ENCODE data around the gene MGAT5.

MGAT5 gene

GRCh38 chr2:134370655-134371445, 117.0 kb downstream of the MGAT5 start:
- DNase-seq, result no peak

GRCh38 chr2:134372141-134372540, 118.3 kb downstream of the MGAT5 start:
- no peak for DNase-seq

DNA sequence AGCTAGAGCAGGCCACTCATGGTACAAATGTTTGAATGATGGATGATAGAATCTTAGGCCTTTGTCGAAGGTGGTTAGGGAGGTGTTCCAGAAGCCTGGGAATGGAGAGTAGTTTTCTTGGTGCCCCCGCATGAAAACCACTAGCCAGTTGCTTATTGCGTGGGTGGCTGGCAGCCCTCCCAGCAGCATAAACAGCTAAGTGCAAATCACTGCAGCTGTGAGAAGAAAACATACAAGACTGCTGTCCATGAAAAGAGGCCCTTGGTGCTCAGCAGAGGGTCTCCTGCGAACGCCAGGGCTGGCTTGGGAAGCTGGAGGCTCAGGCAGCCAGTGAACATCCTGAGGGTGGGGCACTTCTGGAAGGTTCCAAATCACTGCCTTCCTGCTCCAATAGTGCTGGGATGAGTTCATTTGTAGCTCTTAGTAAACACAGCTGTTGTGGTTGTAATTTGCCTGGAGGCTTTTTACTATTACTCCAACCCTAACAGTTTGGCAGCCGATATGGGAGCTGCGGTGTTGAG, 118.8 kb downstream of the MGAT5 start:
- no peak for DNase-seq

- no peak for DNase-seq
Measured at GRCh38 chr2:134375935-134376334, 122.1 kb downstream of the MGAT5 start.

- DNase-seq, result no peak
Measured at GRCh38 chr2:134377730-134378129, 123.9 kb downstream of the MGAT5 start.

DNA sequence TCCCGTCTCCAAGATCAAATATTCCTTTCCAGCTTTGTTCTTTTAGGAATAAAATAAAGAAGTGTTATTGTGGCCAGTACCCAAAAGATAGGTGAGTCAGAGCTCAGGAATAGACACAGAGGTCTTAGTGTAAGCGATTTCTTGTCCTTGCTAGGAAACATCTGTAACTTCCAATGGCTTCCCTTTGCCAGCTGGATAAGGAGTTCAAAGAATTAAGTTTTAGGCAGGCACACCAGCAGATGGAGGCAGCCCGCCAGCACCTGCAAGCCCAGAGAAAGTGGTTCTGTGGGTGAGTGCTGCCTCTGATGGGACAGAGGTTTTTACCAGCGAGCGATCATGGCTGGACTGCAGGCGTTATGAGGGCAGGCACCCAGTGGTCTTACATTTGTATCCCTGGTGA, 125.4 kb downstream of the MGAT5 start:
- no peak for DNase-seq

DNA sequence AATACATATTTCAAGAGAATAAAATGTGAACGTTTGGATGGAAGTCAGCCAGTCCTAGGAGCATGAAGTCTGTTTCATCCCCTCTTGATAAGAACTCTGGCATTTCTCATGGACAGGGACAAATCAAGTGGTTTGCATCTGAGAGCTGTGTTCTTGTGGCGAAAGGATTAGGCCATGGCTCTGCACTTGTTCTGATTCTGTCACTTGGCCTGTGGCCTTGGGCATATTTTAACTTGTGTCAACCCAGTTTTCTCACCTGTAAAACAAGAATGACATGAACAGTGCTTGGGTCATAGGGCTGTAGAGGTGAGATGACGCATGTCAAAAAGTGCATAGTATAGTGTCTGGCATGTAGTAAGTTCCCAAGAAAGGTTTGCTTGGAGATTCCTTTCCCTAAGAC, 125.8 kb downstream of the MGAT5 start:
- DNase-seq, result no peak

DNA sequence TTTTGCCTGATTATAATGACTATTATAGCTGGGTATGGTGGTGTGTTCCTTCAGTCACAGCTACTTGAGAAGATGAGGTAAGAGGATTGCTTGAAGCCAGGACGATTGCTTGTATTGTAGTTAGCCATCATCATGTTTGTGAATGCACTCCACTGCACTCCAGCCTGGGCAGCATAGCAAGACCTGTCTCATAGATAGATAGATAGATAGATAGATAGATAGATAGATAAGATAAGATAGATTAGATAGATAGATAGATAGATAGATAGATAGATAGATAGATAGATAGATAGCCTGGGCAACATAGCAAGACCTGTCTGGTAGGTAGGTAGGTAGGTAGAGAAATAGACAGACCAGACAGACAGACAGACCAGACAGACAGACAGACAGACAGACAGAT, 127.3 kb downstream of the MGAT5 start:
- no peak for DNase-seq

DNA sequence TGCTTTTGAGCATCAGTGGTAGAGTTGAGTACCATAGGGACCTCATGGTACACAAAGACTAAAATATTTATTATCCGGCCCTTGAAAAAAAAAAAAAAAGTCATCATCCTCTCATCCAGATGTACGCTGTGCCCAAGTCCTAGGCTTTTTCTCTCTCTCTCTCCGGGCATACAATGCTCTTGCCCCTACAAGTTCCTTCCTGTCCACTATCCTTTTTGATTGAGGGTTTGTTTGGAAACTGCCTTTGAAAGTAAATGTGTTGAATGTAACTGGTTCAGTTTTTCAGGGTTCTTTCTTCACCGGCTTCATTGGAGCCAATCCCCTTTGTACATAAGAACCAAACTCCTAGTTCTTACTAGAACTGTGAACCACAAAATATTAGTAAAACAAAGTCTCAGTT, 130.3 kb downstream of the MGAT5 start:
- DNase-seq, result no peak

DNA sequence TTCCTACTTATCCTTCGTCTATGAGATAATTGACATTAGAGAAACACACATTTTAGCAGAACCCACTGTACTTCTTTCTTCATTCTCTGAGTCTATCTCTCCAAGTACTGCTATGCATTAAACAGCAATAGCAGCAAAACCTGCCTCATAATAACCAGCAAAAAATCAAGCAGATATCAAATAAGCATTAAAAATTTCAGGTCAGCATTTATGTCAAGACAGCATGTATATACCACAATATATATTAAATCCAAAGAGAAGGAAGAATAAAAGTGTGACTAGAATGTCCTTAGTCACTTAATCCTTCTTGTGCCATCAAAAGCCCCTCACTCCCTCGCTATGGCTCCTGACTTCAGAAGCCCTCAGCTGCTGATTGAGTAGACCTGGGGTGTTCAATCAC, 131.3 kb downstream of the MGAT5 start:
- no peak for DNase-seq

- DNase-seq, result no peak
Measured at GRCh38 chr2:134386310-134386709, 132.4 kb downstream of the MGAT5 start.

DNA sequence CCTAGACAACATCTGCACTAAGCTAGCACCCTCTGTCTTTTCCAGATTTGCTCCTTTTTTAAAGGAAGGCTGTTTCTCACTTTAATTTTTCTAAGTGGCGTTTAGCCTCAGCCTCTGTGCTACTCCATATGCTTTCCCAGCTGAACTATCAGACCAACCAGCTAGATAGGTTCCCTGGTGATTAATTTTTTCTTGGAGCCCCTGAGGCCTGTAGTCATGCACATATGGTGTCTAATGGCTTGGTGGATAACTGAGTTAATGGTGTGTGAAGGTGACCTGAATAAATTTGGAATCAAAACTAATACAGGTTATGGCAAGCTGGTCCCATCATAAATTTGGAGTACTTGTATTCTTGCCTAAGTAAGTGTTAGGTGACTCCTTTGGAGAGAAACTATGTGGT, 135.5 kb downstream of the MGAT5 start:
- no peak for DNase-seq

- no peak for DNase-seq
Measured at GRCh38 chr2:134391751-134392160, 137.9 kb downstream of the MGAT5 start.

DNA sequence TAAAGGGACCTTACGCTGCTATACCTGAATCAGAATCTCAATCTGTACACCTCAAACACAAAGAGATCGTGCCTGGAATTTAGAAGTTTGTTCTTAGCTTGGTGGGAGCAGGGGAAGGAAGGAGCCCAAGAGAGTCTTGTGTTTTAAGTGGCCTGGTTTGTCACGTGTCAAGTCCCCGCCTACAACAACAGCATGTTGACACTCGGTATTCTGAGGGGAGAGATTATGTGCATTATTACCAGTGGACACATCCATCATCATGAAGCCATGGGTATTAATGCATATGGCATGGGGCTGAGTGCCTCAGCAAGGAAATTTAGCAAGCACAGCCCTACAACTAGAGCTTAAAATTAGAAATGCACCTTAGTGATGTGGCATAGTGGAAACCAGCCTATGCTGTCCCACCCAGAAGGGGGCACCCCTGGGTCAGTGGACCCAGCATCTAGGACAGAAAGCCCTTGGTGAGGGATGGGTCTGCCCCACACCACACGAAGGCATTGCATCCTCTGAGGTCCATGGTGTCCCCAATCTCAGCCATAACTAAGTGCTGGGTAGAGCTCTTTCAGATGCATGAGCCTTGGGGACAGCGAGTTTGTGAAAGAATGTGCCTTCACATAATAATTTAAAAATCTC, 138.7 kb downstream of the MGAT5 start:
- no peak for DNase-seq

DNA sequence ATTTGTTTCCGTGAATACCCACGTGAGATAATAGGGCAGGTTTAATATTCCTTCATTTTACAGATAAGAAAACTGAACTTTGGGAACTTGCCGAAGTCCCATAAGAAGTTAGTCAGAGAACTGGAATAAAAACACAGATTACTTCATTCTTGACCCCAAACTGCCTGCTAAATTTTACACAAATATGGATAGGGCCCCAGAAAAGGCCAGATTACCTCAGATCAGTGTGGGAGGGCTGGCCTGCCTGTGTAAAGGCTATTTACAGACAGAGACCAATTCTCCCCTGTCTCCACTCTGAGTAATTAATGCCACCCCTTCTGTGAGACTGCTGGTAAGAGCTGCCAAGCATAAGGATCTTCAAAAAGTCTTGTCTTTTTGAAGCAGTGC, 139.2 kb downstream of the MGAT5 start:
- DNase-seq, result no peak

DNA sequence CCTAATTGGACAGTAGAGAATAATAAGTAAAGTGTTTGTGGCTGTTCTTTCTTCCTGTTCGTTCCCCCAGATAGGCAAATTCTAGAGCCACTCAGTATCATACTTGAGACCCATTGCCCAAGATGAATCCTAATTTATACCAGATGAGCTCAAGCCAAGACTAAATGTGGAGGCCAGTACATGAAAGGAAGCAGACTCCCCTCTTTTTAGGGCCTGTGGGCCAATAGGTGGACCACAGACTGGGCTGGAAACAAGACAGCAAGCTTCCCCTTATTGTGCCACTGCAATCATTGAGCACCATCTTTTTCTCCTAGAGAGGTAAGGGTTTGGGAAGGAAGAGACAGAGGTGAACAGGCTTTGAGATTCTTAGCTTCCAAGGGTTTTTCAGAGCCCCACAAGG, 141.9 kb downstream of the MGAT5 start:
- DNase-seq, result no peak

- no peak for DNase-seq
Measured at GRCh38 chr2:134396493-134396892, 142.6 kb downstream of the MGAT5 start.

DNA sequence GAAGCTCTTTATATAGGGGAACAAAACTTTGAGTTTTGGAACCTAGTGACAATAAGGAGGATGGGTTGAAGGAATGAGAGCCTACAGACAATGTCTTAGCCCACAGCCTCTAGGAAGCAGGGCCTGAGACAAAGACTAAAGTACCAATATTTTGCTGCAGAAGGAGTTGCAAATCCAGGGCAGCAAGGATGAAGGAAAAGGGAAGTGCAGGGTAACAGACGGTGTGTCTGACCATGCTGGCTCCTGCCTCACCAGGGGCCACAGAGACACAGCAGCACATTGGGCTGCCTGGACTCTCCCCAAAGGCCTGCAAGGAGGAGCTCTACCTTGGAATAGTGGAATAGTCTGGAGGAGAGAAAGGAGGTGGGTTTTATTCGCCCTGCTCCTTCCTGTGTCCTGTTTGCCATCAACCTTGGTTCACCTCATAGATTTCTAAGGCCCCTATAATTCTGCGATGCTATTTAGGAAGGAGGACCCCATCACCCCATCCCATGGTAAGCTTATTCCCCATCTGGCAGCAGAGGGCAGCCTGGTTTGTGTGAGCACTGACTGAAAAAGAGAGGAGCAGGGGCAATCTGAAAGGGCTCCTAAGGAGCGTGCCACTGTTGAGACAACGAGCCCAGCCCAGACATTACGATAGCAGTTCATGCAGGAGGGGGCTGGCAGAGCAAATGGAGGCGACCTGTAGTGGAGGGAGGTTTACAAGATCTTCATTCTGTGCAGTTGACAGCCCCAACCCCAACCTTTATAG, 143.4 kb downstream of the MGAT5 start:
- no peak for DNase-seq

DNA sequence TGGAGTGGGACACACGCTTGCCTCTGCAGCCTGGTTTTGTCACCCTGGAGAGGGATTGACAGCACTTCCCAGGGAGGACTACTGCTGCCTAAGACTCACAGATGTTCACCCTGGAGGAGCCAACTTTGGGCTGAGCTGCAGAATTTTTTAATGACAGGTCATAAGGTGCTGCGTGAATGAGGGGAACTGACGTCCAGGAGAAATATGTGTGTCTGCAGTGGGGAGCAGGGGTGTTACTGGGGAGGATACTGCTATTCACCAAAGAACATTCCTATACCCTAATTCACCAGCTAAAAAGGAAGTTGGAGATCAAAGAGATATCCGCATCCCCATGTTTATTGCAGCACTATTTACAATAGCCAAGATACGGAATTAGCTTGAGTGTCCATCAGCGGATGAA, 144.4 kb downstream of the MGAT5 start:
- DNase-seq, result no peak

DNA sequence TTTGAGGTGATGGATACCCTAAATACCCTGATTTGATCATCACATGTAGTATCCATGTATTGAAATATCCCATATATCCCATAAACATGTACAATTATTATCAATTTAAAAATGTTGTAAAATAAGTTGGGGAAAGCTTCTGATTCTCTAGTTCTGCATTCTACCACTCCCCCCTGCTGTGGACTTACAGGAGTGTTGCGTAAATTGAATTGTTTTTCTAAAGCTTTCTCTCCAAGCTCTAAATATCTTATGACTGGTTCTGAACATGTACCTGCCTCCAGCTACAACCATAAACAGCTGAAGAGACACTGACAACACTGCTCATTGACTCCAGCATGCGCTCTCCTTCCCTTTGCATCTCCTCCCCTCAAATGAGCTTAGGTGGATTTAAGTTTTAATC, 145.2 kb downstream of the MGAT5 start:
- DNase-seq, result no peak

- DNase-seq, result no peak
Measured at GRCh38 chr2:134401081-134401497, 147.2 kb downstream of the MGAT5 start.

DNA sequence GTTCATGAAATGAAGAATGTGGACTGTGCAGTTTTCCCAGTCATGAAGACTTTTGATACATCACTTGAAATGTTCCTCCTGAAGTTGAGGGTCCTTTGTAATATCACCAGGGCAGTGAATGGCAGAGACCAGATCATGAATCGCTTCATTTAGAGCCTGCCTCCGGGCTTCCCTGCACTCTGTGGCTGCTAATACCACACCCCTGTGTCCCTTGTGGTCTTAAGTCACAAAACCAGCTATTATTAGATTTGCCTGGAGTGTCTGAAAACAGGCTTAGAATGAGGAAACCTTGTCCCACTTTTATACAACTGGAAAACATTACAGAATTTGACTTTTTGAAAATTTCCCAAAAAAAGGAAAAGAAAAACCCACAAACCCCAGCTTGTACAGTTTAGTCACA, 147.9 kb downstream of the MGAT5 start:
- no peak for DNase-seq

DNA sequence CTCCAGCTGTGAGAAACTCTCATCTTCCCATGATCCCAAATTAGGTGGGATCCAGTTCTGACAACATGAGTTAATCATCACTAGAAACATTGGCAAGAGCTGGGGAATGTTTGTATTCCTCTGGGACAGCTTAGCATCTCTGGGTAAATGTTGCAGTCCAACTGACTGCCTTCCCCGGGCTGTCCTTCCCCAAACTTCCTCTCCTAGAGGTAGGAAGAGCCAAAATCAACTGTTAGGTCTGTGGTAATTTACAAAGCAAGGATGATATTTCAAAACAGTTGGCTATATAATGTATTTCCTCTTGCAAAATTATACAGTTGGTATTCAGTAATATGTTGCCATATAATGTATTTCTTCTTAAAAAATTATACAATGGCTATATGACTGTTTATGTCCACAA, 148.5 kb downstream of the MGAT5 start:
- DNase-seq, result no peak

DNA sequence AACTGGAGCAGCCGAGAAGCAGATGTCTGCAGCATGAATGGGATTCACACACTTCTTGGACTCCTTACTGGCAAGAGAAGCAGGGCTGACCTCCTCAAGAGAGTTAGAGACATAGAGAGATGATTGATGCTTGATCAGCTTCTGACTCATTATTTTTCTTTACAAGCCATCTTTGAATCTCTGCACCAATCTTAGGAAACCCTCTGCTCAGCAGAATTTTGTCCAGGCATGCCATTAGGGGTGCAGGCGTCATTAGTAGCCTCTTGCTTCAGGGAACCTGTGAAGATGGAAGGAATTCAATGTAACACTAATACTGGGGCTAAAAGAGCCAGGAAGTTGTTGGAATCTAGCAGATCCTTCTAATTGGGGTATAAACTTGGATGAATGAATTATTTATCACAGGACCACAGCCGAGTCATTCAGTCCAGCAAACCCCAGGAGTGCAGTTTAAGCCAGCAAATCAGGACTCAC, 151.8 kb downstream of the MGAT5 start:
- DNase-seq, result no peak

Data from activated T-cell treated with anti-CD3 and anti-CD28 coated beads, Interleukin-2, amount 50 U/mL, for 1 hour (primary cell).